HUES64 (cell line): Measurements from ENCODE around the gene NR6A1.

Experiments used
- H3K27ac ChIP-seq: 2 replicates; pipeline ENCODE4 v1.7.0; 2013; ENCODE audit warnings: low read depth, low read length, inconsistent platforms
- H3K27me3 ChIP-seq: 2 replicates; pipeline ENCODE4 v1.6.1; 2013; ENCODE audit warnings: mild to moderate bottlenecking, low read length; ENCODE audit not compliant: insufficient read depth
- H3K36me3 ChIP-seq: 2 replicates; pipeline ENCODE4 v1.6.1; 2013; ENCODE audit warnings: mild to moderate bottlenecking, low read length; ENCODE audit not compliant: insufficient read depth
- H3K4me1 ChIP-seq: 2 replicates; pipeline ENCODE4 v1.6.1; 2013; ENCODE audit warnings: mild to moderate bottlenecking, low read length, moderate library complexity; ENCODE audit not compliant: insufficient read depth
- H3K4me3 ChIP-seq: 2 replicates; pipeline ENCODE4 v1.5.1; 2013; ENCODE audit warnings: mild to moderate bottlenecking, low read length, moderate library complexity
- H3K9ac ChIP-seq: 2 replicates; pipeline ENCODE4 v1.6.1; 2013; ENCODE audit warnings: mild to moderate bottlenecking, low read depth, low read length
- H3K9me3 ChIP-seq: 2 replicates; pipeline ENCODE4 v1.6.1; 2013; ENCODE audit warnings: low read depth, low read length; ENCODE audit not compliant: insufficient read depth
- WGBS: fragments of 150-250, 120-280 bp; methylation state at CpG from one replicate; pipeline ENCODE4 v1.1.7; 2013; ENCODE audit warnings: missing lambda C conversion rate; 5-methylcytosine and 5-hydroxymethylcytosine counted together

The NR6A1 gene

GRCh38 chr9:124555043-124555442, 216.1 kb downstream of the NR6A1 start:
- WGBS, result 90% methylated on average over 3 of the region's 3 CpGs
- H3K36me3 ChIP-seq, result peaks cover 15% of the 10 kb centered on the region
- no peaks in the 10 kb centered on the region for H3K27me3 ChIP-seq
- peaks cover 16% of the 10 kb centered on the region for H3K4me1 ChIP-seq
- no peak overlapping the region for H3K9ac ChIP-seq
- H3K9me3 ChIP-seq, result no peaks in the 10 kb centered on the region
- no peak overlapping the region for H3K4me3 ChIP-seq
- no peak overlapping the region for H3K27ac ChIP-seq

GRCh38 chr9:124553738-124554137, 217.4 kb downstream of the NR6A1 start:
- no peak overlapping the region for H3K27ac ChIP-seq
- no peaks in the 10 kb centered on the region for H3K27me3 ChIP-seq
- H3K4me3 ChIP-seq, result no peak overlapping the region
- no peaks in the 10 kb centered on the region for H3K9me3 ChIP-seq
- peaks cover 19% of the 10 kb centered on the region for H3K36me3 ChIP-seq
- H3K4me1 ChIP-seq, result peaks cover 13% of the 10 kb centered on the region
- no peak overlapping the region for H3K9ac ChIP-seq
- WGBS, result 94% methylated on average over 3 of the region's 3 CpGs

- Histone ChIP-seq H3K27me3 (no peaks in the 10 kb centered on the region), H3K9ac (no peak overlapping the region), H3K36me3 (peaks cover 19% of the 10 kb centered on the region), H3K9me3 (no peaks in the 10 kb centered on the region), H3K27ac (0 out of 2 replicates have a peak overlapping the region, but pooled peaks have one; percentile 1), H3K4me1 (peaks cover 9% of the 10 kb centered on the region), H3K4me3 (no peak overlapping the region)
- 93% methylated on average over 2 of the region's 2 CpGs for WGBS
Observed at GRCh38 chr9:124552273-124552605, 218.9 kb downstream of the NR6A1 start.

- Histone ChIP-seq H3K36me3 (peaks cover 19% of the 10 kb centered on the region), H3K4me1 (peaks cover 9% of the 10 kb centered on the region), H3K27me3 (no peaks in the 10 kb centered on the region), H3K27ac (0 out of 2 replicates have a peak overlapping the region, but pooled peaks have one; percentile 1), H3K9ac (no peak overlapping the region), H3K4me3 (no peak overlapping the region), H3K9me3 (no peaks in the 10 kb centered on the region)
- WGBS, result 21% methylated on average over 3 of the region's 4 CpGs
Observed at GRCh38 chr9:124551472-124552272, 219.4 kb downstream of the NR6A1 start.

- Histone ChIP-seq H3K27ac (no peak overlapping the region), H3K27me3 (no peaks in the 10 kb centered on the region), H3K9me3 (no peaks in the 10 kb centered on the region), H3K4me3 (no peak overlapping the region), H3K4me1 (peaks cover 14% of the 10 kb centered on the region), H3K9ac (no peak overlapping the region), H3K36me3 (peaks cover 19% of the 10 kb centered on the region)
- WGBS, result 96% methylated on average over 2 of the region's 2 CpGs
Observed at GRCh38 chr9:124550072-124550471, 221.0 kb downstream of the NR6A1 start.

- 86% methylated on average over 1 of the region's 1 CpG for WGBS
- Histone ChIP-seq H3K4me3 (no peak overlapping the region), H3K27ac (no peak overlapping the region)
Observed at GRCh38 chr9:124549016-124549415, 222.1 kb downstream of the NR6A1 start.

GRCh38 chr9:124544535-124544934, 226.6 kb downstream of the NR6A1 start:
- Histone ChIP-seq H3K4me1 (0 out of 2 replicates have a peak, but pooled peaks cover 4% of the 10 kb centered on the region), H3K4me3 (no peak overlapping the region), H3K9me3 (no peaks in the 10 kb centered on the region), H3K9ac (no peak overlapping the region), H3K27me3 (no peaks in the 10 kb centered on the region), H3K36me3 (peaks cover 27% of the 10 kb centered on the region), H3K27ac (no peak overlapping the region)
- WGBS, result 88% methylated on average over 2 of the region's 2 CpGs

More at GRCh38 chr9:124549016-124549415, 222.1 kb downstream of the NR6A1 start:
- peaks cover 13% of the 10 kb centered on the region for H3K36me3 ChIP-seq
- H3K4me1 ChIP-seq, result peaks cover 14% of the 10 kb centered on the region
- H3K9ac ChIP-seq, result no peak overlapping the region
- no peaks in the 10 kb centered on the region for H3K27me3 ChIP-seq
- no peaks in the 10 kb centered on the region for H3K9me3 ChIP-seq

- Histone ChIP-seq H3K9me3 (no peaks in the 10 kb centered on the region), H3K4me3 (no peak overlapping the region), H3K36me3 (peaks cover 49% of the 10 kb centered on the region), H3K27ac (no peak overlapping the region), H3K9ac (no peak overlapping the region), H3K4me1 (0 out of 2 replicates have a peak, but pooled peaks cover 4% of the 10 kb centered on the region), H3K27me3 (no peaks in the 10 kb centered on the region)
Observed at GRCh38 chr9:124541824-124542223, 229.3 kb downstream of the NR6A1 start.

- peaks cover 65% of the 10 kb centered on the region for H3K36me3 ChIP-seq
- H3K9ac ChIP-seq, result no peak overlapping the region
- WGBS, result 94% methylated on average over 8 of the region's 8 CpGs
- H3K27me3 ChIP-seq, result no peaks in the 10 kb centered on the region
- H3K4me3 ChIP-seq, result no peak overlapping the region
- no peaks in the 10 kb centered on the region for H3K4me1 ChIP-seq
- H3K9me3 ChIP-seq, result no peaks in the 10 kb centered on the region
- H3K27ac ChIP-seq, result no peak overlapping the region
Observed at GRCh38 chr9:124537926-124538325, 233.2 kb downstream of the NR6A1 start.

GRCh38 chr9:124535846-124536245, 235.3 kb downstream of the NR6A1 start:
- H3K27ac ChIP-seq, result no peak overlapping the region
- WGBS, result 93% methylated on average over 10 of the region's 10 CpGs
- H3K4me3 ChIP-seq, result no peak overlapping the region
- H3K4me1 ChIP-seq, result no peaks in the 10 kb centered on the region
- no peaks in the 10 kb centered on the region for H3K9me3 ChIP-seq
- no peaks in the 10 kb centered on the region for H3K27me3 ChIP-seq
- no peak overlapping the region for H3K9ac ChIP-seq
- H3K36me3 ChIP-seq, result peaks cover 75% of the 10 kb centered on the region

- 97% methylated on average over 2 of the region's 2 CpGs for WGBS
Observed at GRCh38 chr9:124532897-124533296, 238.2 kb downstream of the NR6A1 start.

More at GRCh38 chr9:124532897-124533296, 238.2 kb downstream of the NR6A1 start:
- no peak overlapping the region for H3K4me3 ChIP-seq
- H3K27me3 ChIP-seq, result no peaks in the 10 kb centered on the region
- H3K9me3 ChIP-seq, result no peaks in the 10 kb centered on the region
- H3K27ac ChIP-seq, result no peak overlapping the region
- no peaks in the 10 kb centered on the region for H3K4me1 ChIP-seq
- H3K36me3 ChIP-seq, result peaks cover 66% of the 10 kb centered on the region
- no peak overlapping the region for H3K9ac ChIP-seq
